ENCODE measurements around the gene DOCK3.
A peak's percentile ranks its signal among the peaks of the same experiment; 100 is the strongest.
"Not testable (repeated sequence)": the region's sequence is repeated elsewhere in the genome, so short reads cannot be mapped to it uniquely, and the experiment has no call there.

DOCK3 gene

DNA sequence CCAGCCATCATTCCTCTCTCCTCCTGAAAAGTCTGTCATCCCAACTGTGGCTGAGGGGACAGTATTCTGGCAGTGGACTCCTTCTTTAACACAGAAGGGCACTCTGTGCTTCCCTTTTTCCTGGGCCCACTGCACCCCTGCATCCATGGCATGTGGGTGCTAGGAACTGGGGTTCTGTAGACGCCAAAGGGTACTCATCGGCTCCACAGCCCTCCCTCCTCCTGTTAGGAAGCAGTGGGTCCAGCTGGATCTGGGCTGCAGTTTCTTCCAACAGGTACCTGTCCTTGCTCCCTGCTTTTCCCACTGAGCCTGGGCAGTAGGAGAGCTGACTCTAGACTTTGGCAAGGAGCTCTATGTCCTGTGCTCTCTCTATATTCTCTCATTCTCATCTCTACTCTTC, 704.0 kb downstream of the DOCK3 start:
- no peak for DNase-seq

DNA sequence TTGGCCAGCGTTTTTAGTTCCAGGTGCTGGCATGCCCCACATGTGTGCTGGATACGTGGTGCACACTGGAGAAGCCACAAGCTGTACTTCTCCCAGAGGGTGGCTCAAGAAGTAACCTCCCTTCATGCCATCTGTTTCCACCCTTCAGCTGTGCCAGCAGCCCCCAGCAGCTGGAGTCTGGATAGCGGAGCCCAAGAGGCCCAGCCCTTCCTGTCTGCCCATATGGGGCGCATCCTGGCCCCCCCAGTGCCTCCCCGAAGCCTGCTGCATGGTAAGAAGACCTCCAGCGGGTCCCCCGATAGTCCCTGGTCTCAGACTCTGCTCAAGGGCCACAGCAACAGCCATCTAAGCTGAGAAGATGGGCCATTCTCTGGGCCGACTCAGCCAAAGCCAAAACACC, 704.6 kb downstream of the DOCK3 start:
- DNase-seq, result no peak

DNA sequence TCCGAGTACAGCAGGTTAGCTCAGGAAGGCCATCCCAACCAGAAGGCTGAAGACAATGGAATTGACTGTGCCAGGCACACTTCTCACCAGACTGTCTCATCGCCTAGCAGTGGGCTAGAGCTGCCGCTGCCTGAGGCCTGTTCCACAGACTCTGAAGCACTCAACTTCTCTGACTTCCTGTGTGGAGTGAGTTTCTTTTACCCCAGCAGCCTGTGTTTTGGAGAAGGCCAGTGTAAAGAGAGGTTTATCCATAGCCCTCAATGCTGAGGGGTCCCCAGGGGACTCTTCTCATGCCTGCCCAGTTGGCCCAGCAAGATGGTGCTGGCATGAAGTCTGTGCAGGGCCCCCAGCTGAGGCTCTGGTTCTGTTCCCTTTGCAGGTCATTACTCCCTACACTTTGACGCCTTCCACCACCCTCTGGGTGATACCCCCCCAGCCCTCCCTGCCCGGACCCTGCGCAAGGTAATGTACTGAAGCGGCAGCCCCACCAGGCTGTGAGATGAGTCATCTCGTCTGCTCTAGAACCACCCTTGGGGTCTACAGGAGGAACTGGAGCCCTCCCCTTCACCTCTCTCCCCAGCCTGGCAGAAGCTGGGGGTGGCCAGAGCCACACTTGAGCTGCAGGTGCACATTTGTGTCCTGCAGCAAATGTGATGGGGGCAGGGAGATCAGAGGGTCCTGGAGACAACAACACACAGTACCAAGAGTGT, 705.2 kb downstream of the DOCK3 start:
- no peak for DNase-seq

DNA sequence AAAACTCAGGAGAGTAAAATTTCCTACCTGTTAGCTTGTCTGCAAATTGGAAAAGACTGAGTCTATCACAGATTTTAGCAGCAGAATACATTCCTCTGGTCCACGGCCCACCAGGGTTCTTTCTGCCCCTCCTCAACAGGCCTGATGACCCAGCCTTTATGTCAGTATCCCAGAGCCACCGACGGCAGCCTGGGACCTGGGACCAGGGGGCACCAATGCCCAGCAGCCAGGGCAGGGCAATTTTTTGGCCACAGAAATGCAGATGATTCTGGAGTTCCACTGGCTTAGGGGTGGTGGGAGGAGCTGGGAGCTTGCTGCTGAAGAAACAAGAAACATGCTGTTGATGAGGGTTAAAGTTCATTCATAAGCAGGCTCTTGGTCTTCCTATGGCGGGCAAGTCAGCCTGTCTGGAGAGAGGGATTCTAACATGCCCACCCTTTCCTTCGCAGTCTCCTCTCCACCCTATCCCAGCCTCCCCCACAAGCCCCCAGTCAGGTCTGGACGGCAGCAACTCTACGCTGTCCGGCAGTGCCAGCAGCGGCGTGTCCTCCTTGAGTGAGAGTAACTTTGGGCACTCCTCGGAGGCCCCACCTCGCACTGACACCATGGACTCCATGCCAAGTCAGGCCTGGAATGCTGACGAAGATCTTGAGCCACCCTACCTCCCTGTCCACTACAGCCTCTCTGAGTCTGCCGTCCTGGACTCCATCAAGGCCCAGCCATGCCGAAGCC, 706.0 kb downstream of the DOCK3 start:
- no peak for DNase-seq

DNA sequence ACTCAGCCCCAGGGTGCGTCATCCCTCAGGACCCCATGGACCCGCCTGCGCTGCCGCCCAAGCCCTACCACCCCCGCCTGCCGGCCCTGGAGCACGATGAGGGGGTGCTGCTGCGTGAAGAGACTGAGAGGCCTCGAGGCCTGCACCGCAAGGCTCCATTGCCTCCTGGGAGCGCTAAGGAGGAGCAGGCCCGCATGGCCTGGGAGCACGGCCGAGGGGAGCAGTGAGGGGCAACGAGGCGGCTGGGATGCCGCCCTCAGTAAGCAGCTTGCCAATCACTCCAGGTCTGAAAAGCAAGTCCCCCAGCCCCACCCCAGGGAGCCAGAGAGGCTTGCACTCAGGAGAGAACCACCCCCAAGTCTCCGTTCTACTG, 706.6 kb downstream of the DOCK3 start:
- DNase-seq, result no peak

DNA sequence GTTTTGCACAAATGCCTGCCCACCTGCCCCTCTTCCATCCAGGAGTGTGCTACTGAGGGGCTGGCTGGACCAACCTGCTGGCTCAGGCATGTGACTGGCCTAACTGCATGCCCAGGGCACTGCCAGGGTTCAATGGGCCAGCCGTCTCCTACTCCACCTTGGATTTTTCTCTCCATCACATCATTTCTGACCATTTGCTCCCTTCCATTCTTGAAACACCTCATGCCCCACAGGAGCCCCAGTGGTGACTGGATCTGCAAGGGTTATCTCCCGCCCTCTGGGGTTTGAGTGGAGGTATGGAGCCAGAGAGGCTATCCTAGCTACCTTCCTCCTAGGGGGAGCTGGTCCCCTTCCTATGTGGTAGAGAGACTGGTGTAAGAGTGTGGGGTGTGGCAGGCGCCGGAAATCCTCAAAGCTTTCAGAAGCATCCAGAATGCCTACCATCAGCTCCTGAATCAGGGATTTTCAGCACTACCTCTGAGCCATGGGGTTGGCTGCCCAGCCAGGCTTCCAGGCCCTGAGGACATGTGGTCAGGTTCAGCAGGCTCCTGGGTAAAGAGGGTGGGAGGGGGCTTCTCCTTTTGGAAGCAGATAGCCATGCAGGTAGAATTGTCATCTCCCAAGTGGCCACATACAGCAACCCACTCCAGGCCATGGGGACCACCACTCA, 707.5 kb downstream of the DOCK3 start:
- no peak for DNase-seq

DNA sequence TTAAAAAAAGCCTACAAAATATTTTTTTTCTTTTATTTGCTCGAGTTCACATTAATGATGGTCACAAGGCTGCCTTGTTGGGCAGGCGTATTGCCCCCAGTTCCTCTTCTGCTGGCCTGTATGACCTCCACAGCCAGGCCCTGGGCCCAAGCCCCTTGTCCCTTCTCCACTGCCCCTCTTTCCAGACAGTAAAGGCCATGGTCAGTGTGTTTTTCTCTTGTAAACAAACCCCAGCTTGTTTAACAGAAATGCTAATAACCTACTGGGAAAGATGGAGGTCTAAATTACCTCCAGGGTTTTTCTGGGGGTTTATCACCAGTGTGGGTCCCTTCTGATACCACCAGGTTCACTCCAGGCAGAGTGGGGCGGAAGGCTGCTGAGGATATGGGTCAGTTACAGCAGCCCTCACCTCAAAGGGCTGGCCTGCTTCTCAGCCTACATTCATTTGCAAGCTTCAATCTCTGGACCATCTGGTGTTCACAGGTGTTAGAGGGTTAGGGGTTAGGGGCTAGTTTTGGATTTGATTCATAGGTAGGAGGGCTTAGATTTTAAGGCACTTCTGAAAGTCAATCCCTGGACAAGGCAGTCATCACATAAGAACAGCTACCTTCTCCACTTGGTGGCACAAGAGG, 708.3 kb downstream of the DOCK3 start:
- no peak for DNase-seq

DNA sequence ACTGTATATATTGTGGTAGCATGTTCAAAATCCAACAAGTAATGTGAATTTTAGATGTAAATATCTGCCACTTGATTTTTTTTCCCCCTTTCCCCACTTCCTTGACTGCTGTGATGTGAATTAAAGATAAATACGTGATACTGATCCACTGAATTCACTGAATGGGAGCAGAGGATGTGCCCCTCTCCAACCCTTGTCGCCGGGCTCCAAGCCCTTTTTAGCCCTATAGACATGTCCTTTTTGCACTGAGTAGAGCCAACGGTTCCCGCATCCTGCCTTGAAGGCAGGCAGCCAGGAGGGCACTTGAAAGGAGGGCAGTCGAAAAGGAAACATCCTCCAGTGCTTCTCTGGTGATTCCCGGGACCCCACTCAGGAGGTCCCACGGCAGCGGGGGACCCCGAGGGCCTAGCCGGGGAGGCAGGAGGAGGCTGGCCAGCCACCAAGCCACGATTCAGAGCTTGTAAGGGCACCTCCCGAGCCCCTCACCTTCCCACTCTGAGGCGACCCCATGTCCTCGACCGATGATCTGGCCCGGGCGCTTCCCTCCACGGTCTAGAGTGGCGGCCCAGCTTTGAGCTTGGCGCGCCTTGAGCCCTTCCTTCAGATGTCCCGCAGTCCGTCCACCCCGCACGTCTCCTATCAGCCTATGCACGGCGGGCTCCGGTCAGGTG, 709.5 kb downstream of the DOCK3 start:
- DNase-seq, result no peak

DNA sequence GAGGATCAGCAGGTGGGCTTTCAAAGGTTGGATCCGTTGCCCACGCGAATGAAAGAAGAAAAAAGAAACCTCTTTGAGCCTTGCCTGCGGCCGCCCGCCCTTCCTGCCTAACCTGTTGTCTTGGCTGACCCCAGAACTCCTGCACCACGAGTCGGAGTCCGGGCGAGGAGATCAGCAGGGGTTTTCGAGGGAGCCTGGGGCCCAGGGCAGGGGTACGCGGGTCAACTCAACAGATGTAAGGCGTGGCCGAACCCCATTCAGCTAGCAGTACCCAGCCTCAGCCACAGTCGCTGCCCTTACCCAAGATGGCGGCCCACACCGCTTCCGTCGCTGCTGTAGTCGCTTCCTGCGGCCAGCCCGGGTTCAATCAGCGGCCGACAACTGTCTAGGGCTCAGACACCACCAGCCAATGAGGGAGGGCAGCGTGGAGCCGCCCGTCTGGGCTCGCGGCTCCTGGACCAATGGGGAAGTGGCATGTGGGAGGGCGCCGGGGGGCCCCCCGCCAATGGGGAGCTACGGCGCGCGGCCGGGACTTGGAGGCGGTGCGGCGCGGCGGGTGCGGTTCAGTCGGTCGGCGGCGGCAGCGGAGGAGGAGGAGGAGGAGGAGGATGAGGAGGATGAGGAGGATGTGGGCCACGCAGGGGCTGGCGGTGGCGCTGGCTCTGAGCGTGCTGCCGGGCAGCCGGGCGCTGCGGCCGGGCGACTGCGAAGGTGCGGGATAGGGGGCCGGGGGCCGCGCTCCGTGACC, 710.2 kb downstream of the DOCK3 start, which contains the start of gene MANF:
MANF (plus strand) TSS at position 566 of the 748 bp plus-strand sequence; CDS start at position 618, 52 bp downstream.
- peak; percentile 99 for DNase-seq

DNA sequence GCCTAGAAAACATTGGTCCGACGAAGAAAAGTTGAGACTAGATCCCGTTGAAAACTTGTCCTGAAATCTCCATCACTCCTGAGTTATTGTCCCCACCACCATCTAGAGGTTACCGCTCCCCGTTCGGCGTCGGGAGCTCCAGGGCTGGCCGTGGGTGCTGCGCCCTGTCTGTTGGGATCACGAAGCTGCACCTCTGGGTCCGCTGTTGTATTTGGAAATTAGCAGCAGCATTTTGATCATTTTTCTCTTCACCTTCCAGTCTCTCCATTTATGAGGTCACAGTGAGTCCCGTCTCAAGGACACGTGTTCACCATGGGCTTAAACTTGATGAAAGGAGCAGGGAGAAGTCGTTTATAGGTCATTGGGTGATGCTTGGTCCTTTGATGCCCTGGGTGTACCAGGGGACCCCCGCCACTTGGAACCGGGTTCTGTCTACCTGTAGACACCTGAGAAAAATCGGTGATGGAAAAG, 710.9 kb downstream of the DOCK3 start:
- DNase-seq, result no peak

DNA sequence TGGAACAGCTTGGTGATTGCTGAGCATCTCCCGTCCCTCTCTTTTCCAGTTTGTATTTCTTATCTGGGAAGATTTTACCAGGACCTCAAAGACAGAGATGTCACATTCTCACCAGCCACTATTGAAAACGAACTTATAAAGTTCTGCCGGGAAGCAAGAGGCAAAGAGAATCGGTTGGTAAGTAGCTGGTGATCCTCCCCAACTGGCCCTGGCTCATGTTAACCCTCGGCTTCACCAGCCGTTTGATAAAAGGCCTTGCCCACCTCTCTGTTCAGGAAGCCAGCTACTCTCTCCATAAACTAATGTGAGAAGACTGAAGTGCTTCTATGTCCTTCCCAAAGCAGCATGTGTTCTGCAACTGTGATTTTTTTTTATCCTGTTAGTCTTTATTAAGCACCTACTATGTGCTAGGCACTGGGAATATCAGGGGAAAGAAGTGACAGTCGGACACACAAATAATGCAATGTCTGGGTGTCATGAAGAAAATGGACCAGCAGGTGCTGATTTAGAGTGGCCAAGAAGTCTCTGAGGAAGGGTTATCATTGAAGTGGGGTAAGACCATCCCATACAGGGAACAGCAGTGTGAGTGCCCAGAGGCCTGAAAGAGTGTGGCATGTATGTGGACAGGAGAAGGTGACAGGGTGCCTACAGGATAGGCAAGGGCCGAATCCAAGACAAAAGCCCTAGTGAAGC, 711.6 kb downstream of the DOCK3 start:
- no peak for DNase-seq

DNA sequence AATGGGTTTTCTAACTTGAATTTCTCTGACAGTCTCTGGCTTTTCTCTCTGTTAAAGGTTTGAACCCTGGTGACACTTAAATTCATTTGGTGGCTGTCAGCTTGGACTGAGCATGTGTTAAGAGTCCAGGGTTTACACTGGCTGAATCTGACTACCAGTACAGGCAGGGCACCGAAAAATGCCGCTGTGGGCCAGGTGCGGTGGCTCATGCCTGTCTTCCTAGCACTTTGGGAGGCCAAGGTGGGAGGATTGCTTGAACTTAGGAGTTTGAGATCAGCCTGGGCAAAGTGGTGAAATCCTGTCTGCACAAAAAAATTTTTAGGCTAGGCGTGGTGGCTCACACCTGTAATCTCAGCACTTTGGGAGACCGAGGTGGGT, 712.1 kb downstream of the DOCK3 start:
- DNase-seq, result no peak

DNA sequence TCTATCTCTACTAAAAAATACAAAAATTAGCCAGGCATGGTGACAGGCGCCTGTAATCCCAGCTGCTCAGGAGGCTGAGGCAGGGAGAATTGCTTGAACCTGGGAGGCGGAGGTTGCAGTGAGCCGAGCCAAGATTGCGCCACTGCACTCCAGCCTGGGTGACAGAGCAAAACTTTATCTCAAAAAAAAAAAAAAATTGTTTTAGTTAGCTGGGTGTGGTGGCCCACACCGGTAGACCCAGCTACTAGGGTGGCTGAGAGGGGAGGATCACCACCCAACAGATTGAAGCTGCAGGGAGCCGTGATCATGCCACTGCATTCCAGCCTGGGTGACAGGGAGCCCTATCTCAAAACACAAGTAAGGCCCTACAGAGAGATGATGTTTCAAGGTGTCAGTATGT, 712.6 kb downstream of the DOCK3 start:
- DNase-seq, result not testable (repeated sequence)

DNA sequence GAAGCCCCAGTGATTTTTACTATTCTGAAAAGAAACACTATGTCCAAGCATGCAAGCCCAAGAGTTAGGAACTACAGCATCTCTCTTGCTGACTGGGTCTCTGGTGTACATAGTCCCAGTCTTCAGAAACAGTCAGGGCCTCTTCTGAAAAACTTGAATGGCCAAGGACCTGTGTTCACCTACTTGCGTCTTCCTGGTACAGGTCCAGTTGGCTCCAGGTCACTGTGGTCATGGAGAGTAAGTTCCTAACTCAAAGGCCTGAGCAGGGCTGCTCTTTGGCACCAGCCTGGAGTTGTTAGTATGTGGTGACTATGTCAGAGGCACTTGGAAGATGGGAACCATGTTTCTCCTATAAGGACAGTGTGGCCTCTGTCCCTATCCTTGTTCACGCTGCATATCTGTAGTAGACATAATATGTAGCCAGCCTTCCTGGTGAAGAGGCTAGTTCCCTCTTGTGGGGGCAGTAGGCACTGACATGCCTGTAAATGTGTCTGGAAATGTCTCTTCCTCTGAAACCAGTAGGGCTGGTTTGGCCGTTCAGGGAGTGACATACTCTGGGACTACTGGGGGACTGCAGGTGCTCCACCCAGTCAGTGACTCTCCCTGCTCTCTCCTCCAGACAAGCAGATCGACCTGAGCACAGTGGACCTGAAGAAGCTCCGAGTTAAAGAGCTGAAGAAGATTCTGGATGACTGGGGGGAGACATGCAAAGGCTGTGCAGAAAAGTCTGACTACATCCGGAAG, 713.7 kb downstream of the DOCK3 start:
- no peak for DNase-seq

DNA sequence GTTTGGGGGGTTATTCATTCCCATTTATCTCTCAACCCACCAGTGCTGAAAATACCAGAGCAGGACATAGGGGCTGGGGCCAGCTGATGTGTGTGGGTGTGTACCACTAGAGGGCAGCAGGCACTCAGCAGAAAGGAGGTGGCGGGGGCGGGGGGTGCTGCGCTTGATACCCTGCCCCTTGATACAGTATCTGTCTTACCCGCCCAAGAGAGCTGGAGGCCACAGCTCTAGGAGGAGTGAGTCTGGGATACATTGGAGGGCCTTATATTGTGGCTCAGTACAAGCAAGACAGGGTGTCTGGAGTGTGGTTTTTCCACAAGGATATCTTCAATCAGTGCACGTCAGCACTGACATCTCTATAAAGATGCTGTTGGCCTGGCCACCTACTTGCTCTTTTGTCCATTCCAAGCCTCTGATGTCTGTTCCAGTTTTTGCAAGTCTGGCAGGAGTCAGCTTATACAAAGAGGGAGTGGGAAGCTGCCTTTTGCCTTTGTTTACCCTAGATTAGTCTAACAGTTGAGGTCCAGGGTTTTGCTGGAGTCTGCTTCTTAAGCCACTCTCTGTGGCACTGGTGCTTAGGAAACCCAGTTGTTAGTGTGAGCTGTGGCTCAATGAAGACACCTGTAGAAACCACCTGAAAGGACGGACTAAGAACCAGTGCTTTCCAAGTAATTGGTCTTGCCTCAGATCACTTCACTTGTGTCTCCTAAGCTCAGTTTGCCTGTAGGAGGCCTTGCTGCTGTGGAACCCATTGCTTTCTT, 714.9 kb downstream of the DOCK3 start:
- peak; percentile 64 for DNase-seq

DNA sequence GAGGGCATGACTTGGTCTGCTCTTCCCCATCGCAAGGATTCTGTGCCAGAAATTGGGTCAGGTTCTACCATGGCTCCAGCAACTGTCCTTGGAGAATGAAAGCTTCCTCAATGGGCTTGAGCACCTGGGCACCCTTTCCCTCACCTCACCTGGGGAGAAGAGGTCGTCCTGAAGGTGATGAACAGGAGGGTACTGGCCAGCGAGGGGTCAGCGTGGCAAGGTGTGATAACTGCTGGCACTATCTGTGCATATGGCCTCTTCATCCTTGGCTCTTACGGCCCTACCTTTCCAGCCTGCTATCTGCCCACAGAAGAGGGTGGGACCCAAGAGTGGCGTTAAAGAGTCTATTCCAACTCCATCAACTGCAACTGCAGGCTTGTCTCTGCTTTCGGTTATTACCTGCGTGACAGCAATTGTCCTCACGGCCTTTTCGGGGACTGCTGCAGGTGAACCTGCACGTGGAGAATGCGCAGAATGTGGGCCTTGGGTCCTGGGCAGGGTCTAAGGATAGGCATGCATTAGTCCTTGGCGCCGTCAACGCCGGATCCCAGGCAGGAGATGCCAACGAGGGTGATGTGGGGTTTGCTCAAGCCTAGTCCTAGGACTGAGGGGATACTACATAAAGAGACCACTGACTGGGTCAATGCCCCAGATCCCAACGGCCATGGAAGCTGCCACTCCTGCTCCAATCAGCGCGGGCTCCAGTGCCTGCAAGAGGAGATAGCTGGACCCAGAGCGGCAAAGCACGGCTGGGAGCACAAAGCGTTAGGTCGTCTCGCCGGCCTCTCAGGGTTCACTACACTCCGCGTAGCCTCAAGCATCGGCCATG, 715.7 kb downstream of the DOCK3 start:
- no peak for DNase-seq

DNA sequence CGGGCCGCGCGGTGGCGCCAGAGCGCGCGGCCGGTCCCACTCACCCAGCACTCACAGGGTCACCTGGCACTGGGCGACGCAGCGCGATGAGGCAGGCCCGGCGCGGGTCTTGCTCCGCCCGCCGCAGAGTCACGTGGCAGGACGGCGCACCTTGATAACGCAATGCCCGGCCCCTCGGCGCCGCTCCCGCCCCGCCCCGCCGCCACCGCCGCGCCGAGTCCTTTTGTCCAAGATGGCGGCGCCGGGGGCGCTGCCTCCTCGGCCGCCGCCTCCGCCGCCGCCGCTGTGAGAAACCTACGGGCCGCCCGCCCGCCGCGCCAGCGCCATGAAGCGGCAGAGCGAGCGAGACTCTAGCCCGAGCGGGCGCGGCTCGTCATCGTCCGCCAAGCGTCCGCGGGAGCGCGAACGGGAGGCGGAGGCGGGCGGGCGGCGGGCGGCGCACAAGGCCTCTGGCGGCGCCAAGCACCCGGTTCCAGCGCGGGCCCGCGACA, 716.4 kb downstream of the DOCK3 start, which contains the start of gene RBM15B:
RBM15B (plus strand) TSS at position 211 of the 491 bp plus-strand sequence; CDS start at position 326, 115 bp downstream.
- peak; percentile 98 for DNase-seq

DNA sequence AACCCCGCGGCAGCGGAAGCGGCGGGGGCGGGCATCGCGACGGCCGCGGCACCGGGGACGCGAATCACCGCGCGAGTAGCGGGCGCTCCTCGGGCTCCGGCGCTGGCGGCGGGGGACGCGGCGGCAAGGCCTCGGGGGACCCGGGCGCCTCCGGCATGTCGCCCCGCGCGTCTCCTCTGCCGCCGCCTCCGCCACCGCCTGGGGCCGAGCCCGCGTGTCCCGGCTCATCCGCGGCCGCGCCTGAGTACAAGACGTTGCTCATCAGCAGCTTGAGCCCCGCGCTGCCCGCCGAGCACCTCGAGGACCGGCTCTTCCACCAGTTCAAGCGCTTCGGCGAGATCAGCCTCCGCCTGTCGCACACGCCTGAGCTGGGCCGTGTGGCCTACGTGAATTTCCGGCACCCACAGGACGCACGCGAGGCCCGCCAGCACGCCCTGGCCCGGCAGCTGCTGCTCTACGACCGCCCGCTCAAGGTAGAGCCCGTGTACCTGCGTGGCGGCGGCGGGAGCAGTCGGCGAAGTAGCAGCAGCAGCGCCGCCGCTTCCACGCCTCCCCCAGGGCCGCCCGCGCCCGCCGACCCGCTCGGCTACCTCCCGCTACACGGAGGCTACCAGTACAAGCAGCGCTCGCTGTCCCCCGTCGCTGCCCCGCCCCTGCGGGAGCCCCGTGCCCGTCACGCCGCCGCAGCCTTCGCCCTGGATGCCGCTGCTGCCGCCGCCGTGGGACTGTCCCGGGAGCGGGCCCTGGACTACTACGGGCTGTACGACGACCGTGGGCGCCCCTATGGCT, 717.0 kb downstream of the DOCK3 start:
- DNase-seq, result peak; percentile 48

All from activated CD4-positive, alpha-beta T cell treated with anti-CD3 and anti-CD28 coated beads, Interleukin-2, amount 50 U/mL, for 16 hours (primary cell).